CD4-positive, alpha-beta T cell (primary cell): ENCODE data around the gene FBRS. TPM values are rescaled to one million over a fixed set of nuclear protein-coding genes. Genes with fewer than 3 reads are reported as not detected.

Experiments
- ATAC-seq: fragments of 200-7000 bp; cut with Tn5 transposase; one replicate; pipeline ENCODE4 v1.10.0; 2022; ENCODE audit warnings: mild to moderate bottlenecking; ENCODE audit not compliant: poor library complexity
- CTCF ChIA-PET: fragments of 350-600 bp; sonication (Branson Sonifier 250); formaldehyde crosslinking; loops from one replicate; lab custom pipeline; 2021; ENCODE audit warnings: antibody characterized with exemption, inconsistent platforms; lab: Charles Lee
- POLR2A ChIA-PET: fragments of 350-600 bp; sonication (Branson Sonifier 250); formaldehyde crosslinking; loops from one replicate; lab custom pipeline; 2021; ENCODE audit warnings: antibody characterized with exemption, inconsistent platforms; lab: Charles Lee
- DNase-seq, 14 experiments: peaks; one replicate each; pipeline ENCODE4 v3.0.0-alpha.2; 2013 to 2020; ENCODE audit warnings: mixed read lengths in 2 of 14
- H3K27ac ChIP-seq, 2 donors: one replicate each; pipeline versions ENCODE4 v1.5.1 to v1.7.0; 2013; ENCODE audit warnings: low read length in 2 of 2, low read depth in 1 of 2, mild to moderate bottlenecking in 1 of 2
- H3K27me3 ChIP-seq, 2 experiments: 1 replicate in 1 of 2; 2 replicates in 1 of 2; pipeline versions ENCODE4 v1.6.1 to v1.7.0; 2013; ENCODE audit warnings: low read length in 2 of 2, control low read depth in 1 of 2, mild to moderate bottlenecking in 1 of 2, moderate library complexity in 1 of 2; ENCODE audit not compliant: insufficient read depth in 2 of 2, control insufficient read depth in 1 of 2
- H3K36me3 ChIP-seq: one replicate; pipeline ENCODE4 v1.6.1; 2013; ENCODE audit warnings: low read length, control low read depth; ENCODE audit not compliant: insufficient read depth
- H3K4me1 ChIP-seq: one replicate; pipeline ENCODE4 v1.6.1; 2013; ENCODE audit warnings: low read length, control low read depth; ENCODE audit not compliant: insufficient read depth
- H3K4me3 ChIP-seq: one replicate; pipeline ENCODE4 v1.5.1; 2013; ENCODE audit warnings: mild to moderate bottlenecking, low read length, moderate library complexity
- H3K9me3 ChIP-seq, 2 experiments: 1 replicate in 1 of 2; 2 replicates in 1 of 2; pipeline versions ENCODE4 v1.6.1 to v1.7.0; 2013; ENCODE audit warnings: low read length in 2 of 2, mild to moderate bottlenecking in 2 of 2, control low read depth in 1 of 2, moderate library complexity in 1 of 2; ENCODE audit not compliant: control insufficient read depth in 1 of 2, insufficient read depth in 1 of 2
- H3K27ac Mint-ChIP-seq: one replicate; pipeline ENCODE4 v1.8.0; 2020; ENCODE audit warnings: mixed read lengths
- H3K27me3 Mint-ChIP-seq: one replicate; pipeline ENCODE4 v1.8.0; 2021; ENCODE audit warnings: mixed read lengths
- H3K36me3 Mint-ChIP-seq: one replicate; pipeline ENCODE4 v1.8.0; 2021; ENCODE audit warnings: low read depth, mixed read lengths
- H3K4me1 Mint-ChIP-seq: one replicate; pipeline ENCODE4 v1.8.0; 2021; ENCODE audit warnings: low read depth, mixed read lengths
- H3K4me3 Mint-ChIP-seq: one replicate; pipeline ENCODE4 v1.8.0; 2020; ENCODE audit warnings: mild to moderate bottlenecking, mixed read lengths
- H3K9me3 Mint-ChIP-seq: one replicate; pipeline ENCODE4 v1.8.0; 2020; ENCODE audit warnings: mixed read lengths
- CTCF ChIP-seq: fragments of 200-600 bp; IDR thresholded peaks from one replicate; pipeline ENCODE4 v1.8.0; 2022; ENCODE audit warnings: antibody characterized with exemption, mild to moderate bottlenecking
- intact Hi-C, 2 experiments: fragments of 100-400 bp; cut with DNase I in 1 of 2; cut with micrococcal nuclease in 1 of 2; formaldehyde crosslinking; loops; one replicate each; pipeline versions ENCODE4 v1.15.1 to v1.9.0; 2023 to 2025; cut with DNase I, micrococcal nuclease
- total RNA-seq, 174 experiments: library from RNA in 2 of 174; stranded (reverse) in 2 of 174; gene quantifications; one replicate each; pipeline ENCODE4 v1.2.3 and lab custom pipeline; 2021 to 2026

Gene FBRS
- total RNA-seq, 2 experiments from 2014 or later: 162 to 163 TPM

DNA sequence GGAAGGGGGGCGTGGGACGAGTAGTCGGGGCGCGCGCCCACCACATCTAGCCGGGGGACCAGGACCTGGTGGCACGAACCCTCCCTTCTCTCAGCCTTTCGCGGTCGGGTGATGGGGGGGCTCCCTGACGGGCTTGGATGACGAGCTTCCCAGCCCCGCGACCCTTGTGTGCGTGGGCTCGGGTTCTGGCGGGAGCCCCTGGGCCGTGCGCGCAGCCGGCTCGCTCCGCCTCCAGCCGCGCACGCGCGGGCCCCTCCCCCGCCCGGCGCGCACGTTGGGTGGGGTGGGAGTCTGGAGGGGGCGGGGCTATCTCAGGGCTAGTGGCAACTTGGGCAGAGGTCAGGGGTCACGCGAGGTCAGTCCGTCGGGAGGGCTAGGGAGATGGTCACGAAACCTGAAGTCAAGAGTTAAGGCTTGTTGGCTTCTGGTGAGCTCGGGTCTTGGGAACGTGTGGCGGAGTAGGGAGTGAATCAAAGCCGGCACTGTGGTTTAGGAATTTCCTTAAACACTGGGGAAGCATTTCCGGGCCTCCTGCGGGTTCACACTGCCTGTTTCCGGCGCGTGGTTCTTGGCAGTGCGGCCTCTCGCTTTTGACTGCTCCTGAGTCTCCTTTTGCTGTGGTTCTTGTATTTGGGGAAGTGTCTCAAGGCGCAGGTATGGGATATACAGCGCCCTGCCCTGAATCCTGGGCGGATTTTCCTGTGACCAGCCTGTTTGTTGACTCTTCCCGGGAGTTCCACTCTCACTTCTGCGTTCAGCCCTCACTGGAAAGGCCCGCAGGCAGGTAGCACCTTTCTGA lies 40.8 kb downstream of the FBRS start, which contains the start of gene SRCAP:
TSS of gene SRCAP (plus strand) at position 356 of the 799 bp plus-strand sequence. CDS start 1,654 bp downstream, outside the sequence.
- no peaks in the 10 kb centered on the region for H3K27me3 ChIP-seq
- ChIA-PET POLR2A (interaction anchor here (0.5 to 2.7 kb wide), 13 partner anchors 16 to 375 kb away, joined by 3 to 10 read pairs (median 4); partner anchors contain the start of genes DCTPP1, FBRS, PHKG2 and PRR14), CTCF (interaction anchor here (1.0 kb wide), 1 partner anchor 269 kb away, joined by 3 read pairs; the partner anchor contains the start of gene DCTPP1)
- ATAC-seq (peak; percentile 15), DNase-seq (peak; percentile 62 to 89 (median 78))
- intact Hi-C loops: loop anchor here (1.0 to 10.0 kb wide), 10 partner anchors 41 to 704 kb away; partner anchors contain the start of genes FBRS (in 2 of the 2), HIRIP3 (in 1 of the 2), INO80E (in 1 of the 2) and PHKG2 (in 1 of the 2)
- Mint-ChIP-seq H3K27ac (peak within 1 kb of the TSS; percentile 100), H3K9me3 (no peaks in the 10 kb centered on the region), H3K4me3 (peak within 1 kb of the TSS; percentile 98), H3K4me1 (peaks cover 29% of the 10 kb centered on the region), H3K27me3 (no peaks in the 10 kb centered on the region), H3K36me3 (peaks cover 52% of the 10 kb centered on the region)
- H3K4me3 ChIP-seq: peak within 1 kb of the TSS; percentile 97
- peaks cover 31% of the 10 kb centered on the region for H3K4me1 ChIP-seq
- TF ChIP-seq CTCF: no peak
- H3K36me3 ChIP-seq: peaks cover 34% of the 10 kb centered on the region
- H3K9me3 ChIP-seq: no peaks in the 10 kb centered on the region
- H3K27ac ChIP-seq: peak within 1 kb of the TSS; percentile 100

- no peaks in the 10 kb centered on the region for H3K27me3 ChIP-seq
- peaks cover 29% of the 10 kb centered on the region for H3K4me1 ChIP-seq
- intact Hi-C loops: loop anchor here in 1 of 2 experiments (5.0 to 10.0 kb wide), 5 partner anchors 48 to 705 kb away; partner anchors contain the start of genes HIRIP3, INO80E, PHKG2 and ZNF688
Observed at GRCh38 chr16:30699615-30700099, 41.4 kb downstream of the FBRS start.

More at GRCh38 chr16:30699615-30700099, 41.4 kb downstream of the FBRS start:
- Mint-ChIP-seq H3K27ac (peak overlapping the region; percentile 100), H3K36me3 (peaks cover 59% of the 10 kb centered on the region), H3K4me3 (peak overlapping the region; percentile 97), H3K9me3 (no peaks in the 10 kb centered on the region), H3K27me3 (no peaks in the 10 kb centered on the region), H3K4me1 (peaks cover 28% of the 10 kb centered on the region)
- no peak for DNase-seq
- H3K36me3 ChIP-seq: peaks cover 41% of the 10 kb centered on the region
- no peak for TF ChIP-seq CTCF
- H3K4me3 ChIP-seq: peak overlapping the region; percentile 97
- ATAC-seq: no peak
- peak overlapping the region; percentile 63 to 100 for H3K27ac ChIP-seq
- H3K9me3 ChIP-seq: no peaks in the 10 kb centered on the region
- ChIA-PET CTCF (interaction anchor here (1.0 kb wide), 1 partner anchor 270 kb away, joined by 3 read pairs; the partner anchor contains the start of gene DCTPP1), POLR2A (interaction anchor here (0.5 to 1.3 kb wide), 10 partner anchors 16 to 374 kb away, joined by 3 to 10 read pairs (median 4); partner anchors contain the start of genes FBRS, PHKG2, PRR14 and ZNF668)
